CD4-positive, alpha-beta T cell (primary cell): ENCODE results near the gene PCP4. TPM values are rescaled to one million over a fixed set of nuclear protein-coding genes. Genes with fewer than 3 reads are reported as not detected.

ENCODE experiments used
- ATAC-seq: fragments of 200-7000 bp; cut with Tn5 transposase; one replicate; pipeline ENCODE4 v1.10.0; 2022; ENCODE audit warnings: mild to moderate bottlenecking; ENCODE audit not compliant: poor library complexity
- CTCF ChIA-PET: fragments of 350-600 bp; sonication (Branson Sonifier 250); formaldehyde crosslinking; loops from one replicate; lab custom pipeline; 2021; ENCODE audit warnings: antibody characterized with exemption, inconsistent platforms; lab: Charles Lee
- POLR2A ChIA-PET: fragments of 350-600 bp; sonication (Branson Sonifier 250); formaldehyde crosslinking; loops from one replicate; lab custom pipeline; 2021; ENCODE audit warnings: antibody characterized with exemption, inconsistent platforms; lab: Charles Lee
- DNase-seq, 14 experiments: peaks; one replicate each; pipeline ENCODE4 v3.0.0-alpha.2; 2013 to 2020; ENCODE audit warnings: mixed read lengths in 2 of 14
- H3K27ac ChIP-seq, 2 donors: one replicate each; pipeline versions ENCODE4 v1.5.1 to v1.7.0; 2013; ENCODE audit warnings: low read length in 2 of 2, low read depth in 1 of 2, mild to moderate bottlenecking in 1 of 2
- H3K27me3 ChIP-seq, 2 experiments: 1 replicate in 1 of 2; 2 replicates in 1 of 2; pipeline versions ENCODE4 v1.6.1 to v1.7.0; 2013; ENCODE audit warnings: low read length in 2 of 2, control low read depth in 1 of 2, mild to moderate bottlenecking in 1 of 2, moderate library complexity in 1 of 2; ENCODE audit not compliant: insufficient read depth in 2 of 2, control insufficient read depth in 1 of 2
- H3K36me3 ChIP-seq: one replicate; pipeline ENCODE4 v1.6.1; 2013; ENCODE audit warnings: low read length, control low read depth; ENCODE audit not compliant: insufficient read depth
- H3K4me1 ChIP-seq: one replicate; pipeline ENCODE4 v1.6.1; 2013; ENCODE audit warnings: low read length, control low read depth; ENCODE audit not compliant: insufficient read depth
- H3K4me3 ChIP-seq: one replicate; pipeline ENCODE4 v1.5.1; 2013; ENCODE audit warnings: mild to moderate bottlenecking, low read length, moderate library complexity
- H3K9me3 ChIP-seq, 2 experiments: 1 replicate in 1 of 2; 2 replicates in 1 of 2; pipeline versions ENCODE4 v1.6.1 to v1.7.0; 2013; ENCODE audit warnings: low read length in 2 of 2, mild to moderate bottlenecking in 2 of 2, control low read depth in 1 of 2, moderate library complexity in 1 of 2; ENCODE audit not compliant: control insufficient read depth in 1 of 2, insufficient read depth in 1 of 2
- H3K27ac Mint-ChIP-seq: one replicate; pipeline ENCODE4 v1.8.0; 2020; ENCODE audit warnings: mixed read lengths
- H3K27me3 Mint-ChIP-seq: one replicate; pipeline ENCODE4 v1.8.0; 2021; ENCODE audit warnings: mixed read lengths
- H3K36me3 Mint-ChIP-seq: one replicate; pipeline ENCODE4 v1.8.0; 2021; ENCODE audit warnings: low read depth, mixed read lengths
- H3K4me1 Mint-ChIP-seq: one replicate; pipeline ENCODE4 v1.8.0; 2021; ENCODE audit warnings: low read depth, mixed read lengths
- H3K4me3 Mint-ChIP-seq: one replicate; pipeline ENCODE4 v1.8.0; 2020; ENCODE audit warnings: mild to moderate bottlenecking, mixed read lengths
- H3K9me3 Mint-ChIP-seq: one replicate; pipeline ENCODE4 v1.8.0; 2020; ENCODE audit warnings: mixed read lengths
- CTCF ChIP-seq: fragments of 200-600 bp; IDR thresholded peaks from one replicate; pipeline ENCODE4 v1.8.0; 2022; ENCODE audit warnings: antibody characterized with exemption, mild to moderate bottlenecking
- intact Hi-C, 2 experiments: fragments of 100-400 bp; cut with DNase I in 1 of 2; cut with micrococcal nuclease in 1 of 2; formaldehyde crosslinking; loops; one replicate each; pipeline versions ENCODE4 v1.15.1 to v1.9.0; 2023 to 2025; cut with DNase I, micrococcal nuclease
- total RNA-seq, 174 experiments: library from RNA in 2 of 174; stranded (reverse) in 2 of 174; gene quantifications; one replicate each; pipeline ENCODE4 v1.2.3 and lab custom pipeline; 2021 to 2026

The PCP4 gene
- total RNA-seq, 2 experiments from 2014 or later: not detected

GRCh38 chr21:39849014-39849655, 18.1 kb upstream of the PCP4 start:
- ATAC-seq: no peak
- H3K4me3 ChIP-seq: no peak overlapping the region
- ChIA-PET CTCF (no interaction called here), POLR2A (no interaction called here)
- Mint-ChIP-seq H3K36me3 (no peaks in the 10 kb centered on the region), H3K9me3 (no peaks in the 10 kb centered on the region), H3K4me3 (no peak overlapping the region), H3K27ac (no peak overlapping the region), H3K27me3 (no peaks in the 10 kb centered on the region), H3K4me1 (no peaks in the 10 kb centered on the region)
- H3K36me3 ChIP-seq: no peaks in the 10 kb centered on the region
- intact Hi-C loops: no loop called here
- DNase-seq: no peak
- H3K9me3 ChIP-seq: peaks cover 0 to 20% of the 10 kb centered on the region in 2 experiments
- no peak overlapping the region for H3K27ac ChIP-seq
- TF ChIP-seq CTCF: no peak
- no peaks in the 10 kb centered on the region for H3K4me1 ChIP-seq
- no peaks in the 10 kb centered on the region for H3K27me3 ChIP-seq

- no peaks in the 10 kb centered on the region for H3K27me3 ChIP-seq
- H3K9me3 ChIP-seq: peaks cover 0 to 20% of the 10 kb centered on the region in 2 experiments
- POLR2A ChIA-PET: no interaction called here
- H3K4me3 Mint-ChIP-seq: no peak overlapping the region
- no peak overlapping the region for H3K4me3 ChIP-seq
- H3K36me3 ChIP-seq: no peaks in the 10 kb centered on the region
- TF ChIP-seq CTCF: no peak
- no peak overlapping the region for H3K27ac Mint-ChIP-seq
- no peaks in the 10 kb centered on the region for H3K36me3 Mint-ChIP-seq
- DNase-seq (no peak), ATAC-seq (no peak)
- no peaks in the 10 kb centered on the region for H3K4me1 Mint-ChIP-seq
- H3K9me3 Mint-ChIP-seq: no peaks in the 10 kb centered on the region
- no peak overlapping the region for H3K27ac ChIP-seq
- CTCF ChIA-PET: no interaction called here
- no peaks in the 10 kb centered on the region for H3K4me1 ChIP-seq
- intact Hi-C loops: no loop called here
- no peaks in the 10 kb centered on the region for H3K27me3 Mint-ChIP-seq
Observed at GRCh38 chr21:39850333-39850732, 16.9 kb upstream of the PCP4 start.

GRCh38 chr21:39851002-39851618, 16.1 kb upstream of the PCP4 start:
- POLR2A ChIA-PET: no interaction called here
- no peaks in the 10 kb centered on the region for H3K4me1 ChIP-seq
- H3K9me3 ChIP-seq: peaks cover 0 to 20% of the 10 kb centered on the region in 2 experiments
- H3K4me3 Mint-ChIP-seq: no peak overlapping the region
- ATAC-seq: no peak
- intact Hi-C loops: no loop called here
- TF ChIP-seq CTCF: no peak
- H3K9me3 Mint-ChIP-seq: no peaks in the 10 kb centered on the region
- no peak overlapping the region for H3K4me3 ChIP-seq
- no peak overlapping the region for H3K27ac ChIP-seq
- H3K36me3 ChIP-seq: no peaks in the 10 kb centered on the region
- no peaks in the 10 kb centered on the region for H3K4me1 Mint-ChIP-seq
- DNase-seq: no peak
- H3K27me3 Mint-ChIP-seq: no peaks in the 10 kb centered on the region
- H3K36me3 Mint-ChIP-seq: no peaks in the 10 kb centered on the region
- CTCF ChIA-PET: no interaction called here
- H3K27me3 ChIP-seq: no peaks in the 10 kb centered on the region
- no peak overlapping the region for H3K27ac Mint-ChIP-seq
